K562 (cell line): ENCODE measurements around the gene AJAP1. TPM values are rescaled to one million over a fixed set of nuclear protein-coding genes. Genes with fewer than 3 reads are reported as not detected.

Source experiments
- E2F6 ChIP-seq, 2 experiments: IDR thresholded peaks; 2 replicates each; pipeline ENCODE4 v1.6.1; 2011; ENCODE audit warnings: borderline replicate concordance in 1 of 2, control low read depth in 1 of 2, low read depth in 1 of 2, low read length in 1 of 2, mild to moderate bottlenecking in 1 of 2, mixed read lengths in 1 of 2, moderate library complexity in 1 of 2; ENCODE audit not compliant: insufficient read depth in 1 of 2, insufficient read length in 1 of 2, poor library complexity in 1 of 2, severe bottlenecking in 1 of 2; ENCODE audit errors: extremely low read depth in 1 of 2
- E4F1 ChIP-seq: fragments of 250-450 bp; sonication (Bioruptor Pico); IDR thresholded peaks from 2 replicates; pipeline ENCODE4 v1.5.0; 2021; ENCODE audit warnings: mild to moderate bottlenecking, borderline replicate concordance
- EP400 ChIP-seq: fragments of 450-650 bp; IDR thresholded peaks from 2 replicates; pipeline ENCODE4 v1.6.1; 2017; ENCODE audit warnings: antibody characterized with exemption, mild to moderate bottlenecking, moderate library complexity
- FOSL1 ChIP-seq: fragments of 200-800 bp; sonication (Bioruptor generic); conservative IDR thresholded peaks from 2 replicates; pipeline ENCODE4 v1.6.1; 2016; ENCODE audit warnings: missing genetic modification characterization, missing compliant biosample characterization
- IRF9 ChIP-seq: fragments of 450-650 bp; IDR thresholded peaks from 2 replicates; pipeline ENCODE4 v1.6.1; 2016; ENCODE audit warnings: missing biosample characterization, missing genetic modification characterization
- SIRT6 ChIP-seq: IDR thresholded peaks from one replicate; pipeline ENCODE4 v1.6.1; 2012; ENCODE audit warnings: low read depth, mild to moderate bottlenecking, control low read depth, inconsistent platforms, low read length, moderate library complexity
- SREBF2 ChIP-seq: sonication (generic); formaldehyde crosslinking; IDR thresholded peaks from 2 replicates; pipeline ENCODE4 v1.4.0; 2020; ENCODE audit warnings: mild to moderate bottlenecking, missing genetic modification reagents
- ZMIZ1 ChIP-seq, 2 experiments: fragments of 150-350 bp in 1 of 2; IDR thresholded peaks; 2 replicates each; pipeline ENCODE4 v1.6.1; 2012 to 2016; ENCODE audit warnings: low read depth in 2 of 2, low read length in 2 of 2, mild to moderate bottlenecking in 1 of 2, moderate library complexity in 1 of 2
- ZNF347 ChIP-seq: fragments of 450-650 bp; formaldehyde crosslinking; IDR thresholded peaks from 2 replicates; pipeline ENCODE4 v1.4.0; 2020; ENCODE audit warnings: low read depth, mild to moderate bottlenecking, moderate library complexity
- polyA plus RNA-seq, 8 experiments: library from polyadenylated mRNA; depleted of rRNA in 4 of 8; stranded (reverse) in 5 of 8; unstranded in 3 of 8; fragments of >200 nt; fragmentation: Nextera tagmentation in 2 of 8; fragmentation: Illumina TruSeq in 1 of 8; extraction: Ambion mirVana in 2 of 8; extraction: Trizol in 1 of 8; gene quantifications; 2 replicates each; pipeline versions ENCODE4 v1.2.1 to v1.2.3, GENCODE V29; 2011 to 2014; ENCODE audit warnings: inconsistent platforms in 1 of 8, missing spikeins in 1 of 8
- total RNA-seq, 7 experiments: library from RNA; depleted of rRNA in 6 of 7; stranded (reverse); fragments of >200 nt in 6 of 7; fragmentation: Illumina TruSeq in 2 of 7; extraction: Trizol in 2 of 7; gene quantifications; 2 replicates each; pipeline versions ENCODE4 v1.2.1 to v1.2.3, GENCODE V29; 2011 to 2021; ENCODE audit warnings: low replicate concordance in 1 of 7

The AJAP1 gene
- total and polyA plus RNA-seq, 9 of the 15 experiments (the other 6 are each of a cell fraction or from before 2014, with no cell fraction given) = not detected

GRCh38 chr1:4723106-4723505, 68.7 kb downstream of the AJAP1 start (continued):
- TF ChIP-seq E4F1 (CRISPR knock-in tag) (no peak), SIRT6 (no peak), ZMIZ1 (IDR thresholded peaks at IDR 0.05; ENCODE audit: low read depth in 2 of 2, low read length in 2 of 2) (no peak), EP400 (no peak), SREBF2 (CRISPR knock-in tag) (no peak), IRF9 (tag) (no peak), E2F6 (IDR thresholded peaks at IDR 0.05; ENCODE audit: borderline replicate concordance in 1 of 2, extremely low read depth in 1 of 2, insufficient read depth in 1 of 2, insufficient read length in 1 of 2, low read depth in 1 of 2, low read length in 1 of 2, poor library complexity in 1 of 2, severe bottlenecking in 1 of 2) (no peak), ZNF347 (CRISPR knock-in tag) (no peak), FOSL1 (tag) (no peak)
